ENCODE measurements around the gene BMP5. TPM values are rescaled to one million over a fixed set of nuclear protein-coding genes. Genes with fewer than 3 reads are reported as not detected.
A peak's percentile ranks its signal among the peaks of the same experiment; 100 is the strongest.

BMP5 gene
- total RNA-seq, 2 donors from 2014 or later = not detected

DNA sequence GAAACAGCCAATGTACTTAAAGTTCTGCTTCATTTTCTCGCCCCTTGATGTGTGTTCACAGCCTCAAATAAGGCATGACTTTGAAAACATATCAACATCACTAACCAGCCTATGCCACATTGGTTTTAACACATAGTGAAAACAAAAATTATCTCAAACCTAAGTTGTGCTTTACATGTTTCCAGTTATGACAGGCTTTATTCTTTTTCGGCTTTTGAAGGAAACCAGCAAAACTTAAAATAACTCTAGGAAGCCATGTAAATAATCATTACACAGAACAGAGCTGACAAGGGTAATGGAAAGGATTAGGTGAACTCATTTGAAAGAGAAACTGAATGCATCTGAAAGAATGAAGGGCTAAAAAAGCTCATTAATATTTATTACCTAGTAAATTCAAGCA, 42.1 kb downstream of the BMP5 start:
- no peaks in the 10 kb centered on the region for H3K36me3 Mint-ChIP-seq
- ATAC-seq (no peak), DNase-seq (ENCODE audit: low spot score in 2 of 2) (no peak)
- H3K9me3 Mint-ChIP-seq = peaks cover 0 to 3% of the 10 kb centered on the region in 2 donors
- no peak overlapping the region for H3K27ac Mint-ChIP-seq

- no peaks in the 10 kb centered on the region for H3K36me3 Mint-ChIP-seq
- H3K27ac Mint-ChIP-seq = no peak overlapping the region
- peaks cover 5 to 6% of the 10 kb centered on the region in 2 donors for H3K9me3 Mint-ChIP-seq
- DNase-seq (ENCODE audit: low spot score in 2 of 2) (no peak), ATAC-seq (no peak)
Observed at GRCh38 chr6:55827818-55828522, 47.4 kb downstream of the BMP5 start.

DNA sequence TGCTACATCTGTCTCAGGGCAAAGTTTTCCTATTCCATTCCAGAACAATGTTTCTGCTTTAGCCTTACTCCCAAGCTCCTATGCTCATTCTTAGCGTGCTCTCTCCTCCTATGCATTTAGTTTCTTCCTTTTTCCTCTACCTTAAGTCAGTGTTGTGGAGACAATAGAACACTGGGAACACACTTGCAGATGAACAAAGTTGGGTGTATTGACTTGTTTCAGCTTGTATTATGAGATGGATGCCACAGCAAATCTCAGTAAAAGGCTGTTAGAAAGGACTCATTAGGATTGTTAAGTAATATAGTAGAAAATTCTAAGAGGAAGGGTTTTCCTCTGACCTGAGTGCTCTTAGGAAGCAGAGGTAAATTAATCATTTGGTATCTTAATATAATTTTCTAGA, 48.4 kb downstream of the BMP5 start:
- Mint-ChIP-seq H3K27ac (no peak overlapping the region), H3K9me3 (peaks cover 5 to 6% of the 10 kb centered on the region in 2 donors)
- ATAC-seq = no peak

GRCh38 chr6:55825402-55826051, 49.9 kb downstream of the BMP5 start:
- Mint-ChIP-seq H3K36me3 (no peaks in the 10 kb centered on the region), H3K27ac (no peak overlapping the region), H3K9me3 (peaks cover 5 to 6% of the 10 kb centered on the region in 2 donors)
- no peak for DNase-seq (ENCODE audit: low spot score in 2 of 2)
- no peak for ATAC-seq

More for the DNA sequence above, 48.4 kb downstream of the BMP5 start:
- DNase-seq (ENCODE audit: low spot score in 2 of 2) = no peak
- no peaks in the 10 kb centered on the region for H3K36me3 Mint-ChIP-seq

GRCh38 chr6:55822815-55823214, 52.6 kb downstream of the BMP5 start:
- peaks cover 5 to 10% of the 10 kb centered on the region in 2 donors for H3K9me3 Mint-ChIP-seq
- no peak overlapping the region for H3K27ac Mint-ChIP-seq
- DNase-seq (ENCODE audit: low spot score in 2 of 2) (no peak), ATAC-seq (no peak)
- H3K36me3 Mint-ChIP-seq = no peaks in the 10 kb centered on the region

GRCh38 chr6:55822005-55822404, 53.4 kb downstream of the BMP5 start:
- no peak for DNase-seq (ENCODE audit: low spot score in 2 of 2)
- Mint-ChIP-seq H3K9me3 (peaks cover 4 to 9% of the 10 kb centered on the region in 2 donors), H3K36me3 (no peaks in the 10 kb centered on the region), H3K27ac (no peak overlapping the region)
- no peak for ATAC-seq

- Mint-ChIP-seq H3K9me3 (peaks cover 0 to 8% of the 10 kb centered on the region in 2 donors), H3K36me3 (no peaks in the 10 kb centered on the region), H3K27ac (no peak overlapping the region)
- ATAC-seq (no peak), DNase-seq (ENCODE audit: low spot score in 2 of 2) (no peak)
Observed at GRCh38 chr6:55820696-55821095, 54.7 kb downstream of the BMP5 start.

GRCh38 chr6:55819811-55820210, 55.6 kb downstream of the BMP5 start:
- no peak for ATAC-seq
- DNase-seq (ENCODE audit: low spot score in 2 of 2) = no peak
- Mint-ChIP-seq H3K36me3 (no peaks in the 10 kb centered on the region), H3K27ac (no peak overlapping the region), H3K9me3 (peaks cover 0 to 8% of the 10 kb centered on the region in 2 donors)

DNA sequence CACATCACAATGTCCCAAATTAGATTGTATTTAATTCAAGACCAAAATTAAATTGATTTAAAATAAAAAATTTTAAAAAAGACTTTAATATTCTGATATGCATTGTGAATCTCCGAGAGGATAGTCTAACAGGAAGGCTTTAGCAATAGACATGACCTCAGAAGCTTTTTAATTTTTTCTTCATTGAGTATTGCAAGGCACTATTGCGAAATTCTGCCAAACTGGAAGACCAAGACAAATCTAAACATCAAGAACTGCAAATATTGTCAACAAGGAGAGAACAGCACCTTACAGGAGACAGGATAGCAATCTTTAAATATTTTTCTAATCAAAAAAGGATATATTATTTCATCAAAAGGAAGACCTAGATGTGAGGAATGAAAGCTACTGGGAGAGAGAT, 56.9 kb downstream of the BMP5 start:
- Mint-ChIP-seq H3K36me3 (no peaks in the 10 kb centered on the region), H3K9me3 (peaks cover 0 to 8% of the 10 kb centered on the region in 2 donors), H3K27ac (no peak overlapping the region)
- ATAC-seq (no peak), DNase-seq (ENCODE audit: low spot score in 2 of 2) (no peak)

- no peak overlapping the region for H3K27ac Mint-ChIP-seq
- H3K36me3 Mint-ChIP-seq = no peaks in the 10 kb centered on the region
- H3K9me3 Mint-ChIP-seq = peaks cover 8 to 12% of the 10 kb centered on the region in 2 donors
- DNase-seq (ENCODE audit: low spot score in 2 of 2) = no peak
- no peak for ATAC-seq
Observed at GRCh38 chr6:55812509-55812908, 62.9 kb downstream of the BMP5 start.

GRCh38 chr6:55811074-55811473, 64.3 kb downstream of the BMP5 start:
- peaks cover 12 to 17% of the 10 kb centered on the region in 2 donors for H3K9me3 Mint-ChIP-seq
- no peak for DNase-seq (ENCODE audit: low spot score in 2 of 2)
- H3K36me3 Mint-ChIP-seq = no peaks in the 10 kb centered on the region
- no peak overlapping the region for H3K27ac Mint-ChIP-seq
- ATAC-seq = no peak

DNA sequence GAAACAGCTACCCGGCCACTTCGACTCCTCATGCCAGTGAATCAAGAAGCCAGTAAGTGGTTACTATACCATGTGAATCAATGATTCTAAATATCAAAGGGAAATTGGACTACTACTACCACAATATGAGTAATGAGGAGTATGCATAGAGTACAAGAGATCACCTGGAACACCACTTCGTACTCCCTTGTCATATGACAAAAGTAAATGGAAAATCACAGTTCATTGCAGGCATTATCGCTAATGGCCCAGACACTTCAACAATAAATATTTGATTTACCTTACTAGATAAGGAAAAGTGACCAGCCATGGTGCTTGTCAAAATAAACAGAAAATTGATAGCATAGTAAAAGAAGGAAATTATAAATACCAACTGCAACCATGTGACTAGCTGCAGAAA, 73.1 kb downstream of the BMP5 start:
- H3K27ac Mint-ChIP-seq = no peak overlapping the region
- ATAC-seq = no peak
- DNase-seq (ENCODE audit: low spot score in 2 of 2) = no peak
- H3K36me3 Mint-ChIP-seq = no peaks in the 10 kb centered on the region
- H3K9me3 Mint-ChIP-seq = peaks cover 25 to 29% of the 10 kb centered on the region in 2 donors

DNA sequence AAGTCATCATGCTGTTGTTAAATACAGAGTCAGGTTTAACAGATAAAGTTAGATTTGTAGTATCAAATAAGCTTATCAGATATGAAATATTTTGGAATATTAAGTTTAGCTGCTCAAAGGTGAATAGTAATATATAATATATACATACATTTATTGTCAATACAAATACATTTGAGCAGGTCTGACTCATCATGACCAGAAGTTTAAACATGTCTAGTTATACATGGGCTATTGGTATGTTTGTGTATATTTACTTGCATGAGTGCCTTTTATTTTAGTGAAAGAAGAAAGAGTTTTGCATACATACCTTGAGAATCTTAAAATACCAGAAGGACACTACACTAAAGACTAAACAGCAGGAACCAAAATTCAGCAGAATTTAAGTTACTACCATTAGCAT, 76.8 kb downstream of the BMP5 start:
- no peak for ATAC-seq
- no peak for DNase-seq (ENCODE audit: low spot score in 2 of 2)
- no peak overlapping the region for H3K27ac Mint-ChIP-seq
- H3K36me3 Mint-ChIP-seq = no peaks in the 10 kb centered on the region
- H3K9me3 Mint-ChIP-seq = peaks cover 11 to 19% of the 10 kb centered on the region in 2 donors

DNA sequence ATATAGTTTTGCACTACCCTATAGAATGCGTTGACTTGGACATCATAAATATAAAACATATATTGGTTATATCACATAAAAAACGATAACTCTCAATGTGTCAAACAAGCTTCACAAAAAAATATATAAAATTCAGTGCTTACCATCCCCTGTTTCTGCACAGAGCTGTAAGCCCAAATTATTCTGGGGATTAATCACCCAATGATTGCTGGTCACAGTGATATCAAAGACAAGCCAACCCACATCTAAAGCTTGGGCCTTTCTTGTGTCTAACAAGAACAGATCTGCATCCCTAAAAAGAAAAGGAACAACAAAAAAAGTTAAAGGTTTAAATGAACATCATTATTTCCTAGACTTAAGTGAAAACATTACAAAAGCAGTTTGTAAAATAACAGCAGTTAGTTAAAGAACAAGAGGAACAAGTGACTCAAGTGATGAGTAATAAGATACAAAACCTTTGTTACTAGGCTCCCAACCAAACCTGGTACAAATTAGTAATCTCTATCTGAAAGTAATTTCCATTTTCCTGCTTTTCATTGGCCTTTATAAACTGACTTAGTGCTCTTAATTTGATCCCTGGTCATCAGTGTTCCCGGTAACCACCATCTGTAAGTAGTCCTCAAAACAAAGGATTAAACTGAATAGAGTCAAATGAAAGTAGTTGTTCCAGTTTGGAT, 81.1 kb downstream of the BMP5 start:
- DNase-seq (ENCODE audit: low spot score in 2 of 2) = no peak
- peak in 1 of 2 donors; percentile 62 for ATAC-seq
- Mint-ChIP-seq H3K36me3 (no peaks in the 10 kb centered on the region), H3K27ac (no peak overlapping the region), H3K9me3 (peaks cover 7 to 33% of the 10 kb centered on the region in 2 donors)

DNA sequence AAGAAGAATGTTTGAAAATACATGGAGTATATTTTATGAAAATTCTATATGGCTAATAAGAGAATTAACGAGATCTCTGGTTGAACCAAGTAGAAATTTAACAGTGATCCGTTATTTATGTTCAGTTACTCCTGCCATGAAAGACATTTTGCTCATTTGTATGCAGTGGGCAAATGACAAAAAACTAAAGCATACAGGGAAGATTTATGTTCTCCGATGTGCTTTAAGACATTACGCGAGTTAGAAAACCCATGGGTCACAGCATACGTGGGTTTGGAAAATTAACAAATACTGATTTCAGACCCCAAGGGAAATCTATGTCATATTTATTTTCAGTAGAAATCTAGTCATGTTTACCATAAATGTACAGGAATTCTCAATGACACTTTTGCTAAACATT, 90.1 kb downstream of the BMP5 start:
- DNase-seq (ENCODE audit: low spot score in 2 of 2) (no peak), ATAC-seq (no peak)
- Mint-ChIP-seq H3K36me3 (no peaks in the 10 kb centered on the region), H3K9me3 (no peaks in the 10 kb centered on the region), H3K27ac (no peak overlapping the region)

DNA sequence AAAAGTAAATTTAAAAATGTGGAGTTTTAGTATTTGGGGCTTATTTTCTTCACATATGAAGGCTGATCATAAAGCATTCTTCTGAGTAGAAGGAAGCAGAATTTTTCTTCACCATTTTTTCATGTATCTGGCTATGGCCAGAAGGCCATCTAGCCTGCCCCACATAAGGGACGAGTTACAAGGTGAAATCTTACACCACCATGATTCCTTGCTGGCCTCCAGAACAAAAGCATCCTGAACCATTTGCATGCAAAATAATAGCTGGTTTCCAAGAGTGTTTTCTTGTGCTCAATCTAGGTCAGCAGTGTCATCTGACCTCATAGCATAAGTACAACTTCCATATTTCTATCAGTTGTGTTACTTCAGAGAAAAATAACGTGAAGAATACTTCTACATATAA, 93.1 kb downstream of the BMP5 start:
- Mint-ChIP-seq H3K9me3 (peaks cover 6 to 10% of the 10 kb centered on the region in 2 donors), H3K27ac (no peak overlapping the region), H3K36me3 (no peaks in the 10 kb centered on the region)
- DNase-seq (ENCODE audit: low spot score in 2 of 2) = no peak
- ATAC-seq = no peak

GRCh38 chr6:55778705-55779104, 96.7 kb downstream of the BMP5 start:
- Mint-ChIP-seq H3K27ac (no peak overlapping the region), H3K36me3 (no peaks in the 10 kb centered on the region), H3K9me3 (peaks cover 6 to 10% of the 10 kb centered on the region in 2 donors)
- DNase-seq (ENCODE audit: low spot score in 2 of 2) (no peak), ATAC-seq (peak in 1 of 2 donors; percentile 67)

Measured in activated naive CD4-positive, alpha-beta T cell treated with anti-CD3 and anti-CD28 coated beads, Interleukin-2, amount 50 U/mL, for 72 hours (primary cell).